MM.1S (cell line): ENCODE results near the gene CSTPP1.

ENCODE experiments used
- DNase-seq: peaks from one replicate; pipeline ENCODE4 v3.0.0-alpha.2; 2015
- H2AFZ ChIP-seq: fragments of 300-600 bp; sonication (generic); 2 replicates; pipeline ENCODE4 v1.6.0; 2016; ENCODE audit warnings: antibody characterized with exemption, low read length
- H3F3A ChIP-seq: fragments of 300-600 bp; sonication (generic); 2 replicates; pipeline ENCODE4 v1.6.1; 2016; ENCODE audit warnings: mild to moderate bottlenecking, antibody characterized with exemption, low read length, moderate library complexity, mixed read lengths; ENCODE audit not compliant: insufficient read depth
- H3K27ac ChIP-seq: fragments of 300-600 bp; sonication (generic); 2 replicates; pipeline ENCODE4 v1.5.1; 2016; ENCODE audit warnings: mild to moderate bottlenecking, low read length
- H3K27me3 ChIP-seq: fragments of 300-600 bp; sonication (generic); replicated peaks from 2 replicates; pipeline ENCODE4 v1.6.0; 2016; ENCODE audit warnings: low read length; ENCODE audit not compliant: insufficient read depth
- H3K36me3 ChIP-seq: fragments of 300-600 bp; sonication (generic); replicated peaks from 2 replicates; pipeline ENCODE4 v1.6.1; 2016; ENCODE audit warnings: mild to moderate bottlenecking, low read length, mixed read lengths; ENCODE audit not compliant: insufficient read depth
- H3K4me1 ChIP-seq: fragments of 300-600 bp; sonication (generic); 2 replicates; pipeline ENCODE4 v1.6.1; 2016; ENCODE audit warnings: low read length, mixed read lengths
- H3K4me2 ChIP-seq: fragments of 300-600 bp; sonication (generic); 2 replicates; pipeline ENCODE4 v1.6.0; 2016; ENCODE audit warnings: low read depth, low read length
- H3K4me3 ChIP-seq: fragments of 300-600 bp; sonication (generic); 2 replicates; pipeline ENCODE4 v1.5.1; 2016; ENCODE audit warnings: low read length, mixed read lengths
- H3K79me2 ChIP-seq: fragments of 300-600 bp; sonication (generic); 2 replicates; pipeline ENCODE4 v1.6.1; 2016; ENCODE audit warnings: mixed run types, low read length, mixed read lengths
- H3K9ac ChIP-seq: fragments of 300-600 bp; sonication (generic); 2 replicates; pipeline ENCODE4 v1.6.1; 2016; ENCODE audit warnings: low read length, mixed read lengths
- H3K9me2 ChIP-seq: fragments of 300-600 bp; sonication (generic); replicated peaks from 2 replicates; pipeline ENCODE4 v1.6.1; 2016; ENCODE audit warnings: mild to moderate bottlenecking, low read length, mixed read lengths; ENCODE audit not compliant: insufficient read depth
- H3K9me3 ChIP-seq: fragments of 300-600 bp; sonication (generic); replicated peaks from 2 replicates; pipeline ENCODE4 v1.6.1; 2016; ENCODE audit warnings: mild to moderate bottlenecking, low read length, mixed read lengths; ENCODE audit not compliant: insufficient read depth
- H4K20me1 ChIP-seq: fragments of 300-600 bp; sonication (generic); 2 replicates; pipeline ENCODE4 v1.6.1; 2016; ENCODE audit warnings: mild to moderate bottlenecking, low read length, moderate library complexity, mixed read lengths; ENCODE audit not compliant: insufficient read depth
- CTCF ChIP-seq: fragments of 300-600 bp; sonication (generic); IDR thresholded peaks from 2 replicates; pipeline ENCODE4 v1.5.1; 2016; ENCODE audit warnings: antibody characterized with exemption, low read length, mixed read lengths
- EZH2 ChIP-seq: fragments of 300-600 bp; sonication (generic); optimal IDR thresholded peaks from 2 replicates; pipeline ENCODE3; 2017; ENCODE audit warnings: low read depth, mild to moderate bottlenecking, antibody characterized with exemption, low read length, mixed read lengths
- EZH2phosphoT487 ChIP-seq: fragments of 300-600 bp; sonication (generic); IDR thresholded peaks from 2 replicates; pipeline ENCODE4 v1.6.1; 2018; ENCODE audit warnings: antibody characterized with exemption, low read length

Gene CSTPP1

GRCh38 chr11:47028195-47029093 lies 91.9 kb downstream of the CSTPP1 start:
- H3K4me1 ChIP-seq = no peaks in the 10 kb centered on the region

GRCh38 chr11:47033439-47033838 lies 96.9 kb downstream of the CSTPP1 start:
- H3K79me2 ChIP-seq = no peaks in the 10 kb centered on the region
- no peak for DNase-seq

More at GRCh38 chr11:47028195-47029093, 91.9 kb downstream of the CSTPP1 start:
- TF ChIP-seq EZH2phosphoT487 = no peak
- TF ChIP-seq CTCF = no peak
- TF ChIP-seq EZH2 = no peak
- no peaks in the 10 kb centered on the region for H3K9me3 ChIP-seq
- no peaks in the 10 kb centered on the region for H3F3A ChIP-seq
- no peaks in the 10 kb centered on the region for H3K9me2 ChIP-seq
- H2AFZ ChIP-seq = no peak overlapping the region
- no peak for DNase-seq
- H3K4me2 ChIP-seq = no peak overlapping the region
- H3K79me2 ChIP-seq = no peaks in the 10 kb centered on the region
- no peak overlapping the region for H3K4me3 ChIP-seq
- no peaks in the 10 kb centered on the region for H3K27me3 ChIP-seq
- H3K9ac ChIP-seq = no peak overlapping the region
- H3K36me3 ChIP-seq = no peaks in the 10 kb centered on the region
- no peaks in the 10 kb centered on the region for H4K20me1 ChIP-seq
- H3K27ac ChIP-seq = no peak overlapping the region

DNA sequence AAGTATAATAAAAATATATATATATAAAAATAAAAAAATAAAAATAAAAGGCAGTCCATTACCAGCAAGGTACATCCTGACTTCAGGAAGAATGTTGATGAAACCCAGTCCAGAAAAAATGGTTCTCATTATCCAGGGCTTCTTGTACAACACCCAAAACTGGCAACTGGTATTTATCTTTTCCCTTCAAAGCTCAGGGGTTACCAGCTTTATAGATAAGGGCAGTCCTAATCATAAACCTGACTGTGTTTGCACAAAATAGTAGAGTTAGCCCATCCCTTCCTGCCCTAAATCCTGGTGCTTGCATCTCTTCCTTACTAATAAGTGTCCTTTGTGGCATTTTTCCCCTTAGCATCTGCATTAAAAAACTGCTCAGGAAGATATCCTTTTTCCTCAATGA lies 97.5 kb downstream of the CSTPP1 start:
- no peak overlapping the region for H2AFZ ChIP-seq
- no peaks in the 10 kb centered on the region for H3K4me1 ChIP-seq

More at GRCh38 chr11:47033439-47033838, 96.9 kb downstream of the CSTPP1 start:
- Histone ChIP-seq H3K9me3 (no peaks in the 10 kb centered on the region), H3K27me3 (no peaks in the 10 kb centered on the region), H2AFZ (no peak overlapping the region), H3F3A (no peaks in the 10 kb centered on the region), H4K20me1 (no peaks in the 10 kb centered on the region), H3K27ac (no peak overlapping the region), H3K36me3 (no peaks in the 10 kb centered on the region), H3K9me2 (no peaks in the 10 kb centered on the region), H3K9ac (no peak overlapping the region), H3K4me1 (no peaks in the 10 kb centered on the region), H3K4me2 (no peak overlapping the region), H3K4me3 (no peak overlapping the region)
- TF ChIP-seq CTCF = no peak
- TF ChIP-seq EZH2 = no peak
- TF ChIP-seq EZH2phosphoT487 = no peak

More for the DNA sequence above, 97.5 kb downstream of the CSTPP1 start:
- no peak overlapping the region for H3K4me3 ChIP-seq
- H3K36me3 ChIP-seq = no peaks in the 10 kb centered on the region
- H3K79me2 ChIP-seq = no peaks in the 10 kb centered on the region
- no peaks in the 10 kb centered on the region for H3K9me3 ChIP-seq
- DNase-seq = no peak
- H3K9ac ChIP-seq = no peak overlapping the region
- no peak for TF ChIP-seq EZH2
- TF ChIP-seq CTCF = no peak
- no peak for TF ChIP-seq EZH2phosphoT487
- H3F3A ChIP-seq = no peaks in the 10 kb centered on the region
- H3K9me2 ChIP-seq = no peaks in the 10 kb centered on the region
- H3K27me3 ChIP-seq = no peaks in the 10 kb centered on the region
- no peak overlapping the region for H3K4me2 ChIP-seq
- H3K27ac ChIP-seq = no peak overlapping the region
- no peaks in the 10 kb centered on the region for H4K20me1 ChIP-seq
